ENCODE data around the gene RPS6KA5.
"Not testable (repeated sequence)": the region's sequence is repeated elsewhere in the genome, so short reads cannot be mapped to it uniquely, and the experiment has no call there.

- TF ChIP-seq POLR2AphosphoS5, CTCF (IDR thresholded peaks at IDR 0.05): not testable (repeated sequence)
Observed at GRCh38 chr14:90980636-90981035, 79.8 kb downstream of the RPS6KA5 start.

All from gastroesophageal sphincter (tissue), 3 donors.